Astrocyte of the cerebellum (primary cell): Measurements from ENCODE around the gene WDR33.
"Not testable (repeated sequence)": the region's sequence is repeated elsewhere in the genome, so short reads cannot be mapped to it uniquely, and the experiment has no call there.

Source experiments
- DNase-seq: peaks from one replicate; pipeline ENCODE4 v3.0.0-alpha.2; 2011; ENCODE audit warnings: low read depth
- H3K4me3 ChIP-seq: 2 replicates; pipeline ENCODE4 v1.5.1; 2011; ENCODE audit warnings: mild to moderate bottlenecking, low read depth, low read length, moderate library complexity
- CTCF ChIP-seq: IDR thresholded peaks from 2 replicates; pipeline ENCODE4 v1.5.1; 2012; ENCODE audit warnings: low read length, low read depth, moderate library complexity, mild to moderate bottlenecking; ENCODE audit errors: missing control alignments
- in situ Hi-C: cut with HindIII; loops from 2 replicates; pipeline ENCODE4 v1.10.0; 2017; ENCODE audit warnings: low sequenced_read_pairs

The WDR33 gene

GRCh38 chr2:127778850-127779249 is 32.1 kb downstream of the WDR33 start:
- TF ChIP-seq CTCF = no peak
- in situ Hi-C loops = no loop called here
- H3K4me3 ChIP-seq = no peak overlapping the region
- no peak for DNase-seq

DNA sequence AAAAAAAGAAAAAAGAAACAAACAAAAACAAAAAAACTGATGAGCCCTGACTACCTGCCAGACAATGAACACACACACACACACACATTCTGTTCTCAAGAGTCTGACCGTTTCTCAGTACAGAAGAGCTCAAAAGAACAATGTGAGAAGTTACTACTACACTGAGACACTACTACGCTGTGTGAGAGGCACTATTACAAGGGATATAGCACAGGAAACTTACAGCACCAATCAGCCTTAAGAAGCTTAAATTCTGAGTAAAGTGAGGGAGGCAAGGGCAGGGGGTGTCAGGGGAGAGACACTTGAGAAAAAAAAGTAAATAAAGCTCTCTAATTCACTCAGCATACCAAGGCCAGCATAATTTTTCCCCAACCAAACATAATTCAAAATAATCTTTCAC is 32.5 kb downstream of the WDR33 start:
- no peak overlapping the region for H3K4me3 ChIP-seq
- TF ChIP-seq CTCF = no peak
- in situ Hi-C loops = no loop called here
- no peak for DNase-seq

- in situ Hi-C loops = no loop called here
- DNase-seq = no peak
- TF ChIP-seq CTCF = no peak
- H3K4me3 ChIP-seq = no peak overlapping the region
These were observed 34.7 kb downstream of the WDR33 start for GRCh38 chr2:127776122-127776780.

DNA sequence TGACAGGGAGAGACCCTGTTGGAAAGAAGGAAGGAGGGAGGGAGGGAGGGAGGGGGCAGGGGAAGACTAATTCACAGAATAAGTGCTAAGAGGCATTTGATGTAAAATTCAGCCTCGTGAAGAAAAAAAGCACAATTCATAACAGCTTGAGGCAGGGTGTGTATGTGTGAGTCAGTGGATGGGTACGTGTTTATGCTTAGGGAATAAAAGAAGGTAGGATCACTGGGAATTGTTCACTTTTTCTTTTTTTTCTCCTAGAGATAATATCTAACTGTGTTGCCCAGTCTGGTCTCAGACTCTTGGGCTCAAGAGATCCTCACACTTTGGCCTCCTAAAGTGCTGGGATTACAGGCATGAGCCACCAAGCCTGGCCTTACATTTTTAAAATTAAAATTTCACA is 39.2 kb downstream of the WDR33 start:
- H3K4me3 ChIP-seq = no peak overlapping the region
- no peak for TF ChIP-seq CTCF
- in situ Hi-C loops = no loop called here
- peak; percentile 50 for DNase-seq

GRCh38 chr2:127770973-127771735 is 39.8 kb downstream of the WDR33 start:
- no peak overlapping the region for H3K4me3 ChIP-seq
- no peak for TF ChIP-seq CTCF
- in situ Hi-C loops = no loop called here
- DNase-seq = peak; percentile 44

GRCh38 chr2:127770534-127770933 is 40.4 kb downstream of the WDR33 start:
- H3K4me3 ChIP-seq, DNase-seq, in situ Hi-C loops: not testable (repeated sequence)

GRCh38 chr2:127769587-127769986 is 41.4 kb downstream of the WDR33 start:
- no peak for TF ChIP-seq CTCF
- H3K4me3 ChIP-seq = no peak overlapping the region
- no peak for DNase-seq
- in situ Hi-C loops = no loop called here
